Hepatocyte (in vitro differentiated cells): ENCODE data around the gene SNAPIN. TPM values are rescaled to one million over a fixed set of nuclear protein-coding genes. Genes with fewer than 3 reads are reported as not detected.

Experiments used
- DNase-seq: peaks from one replicate; pipeline ENCODE4 v3.0.0-alpha.2; 2016; ENCODE audit warnings: low spot score
- H2AFZ ChIP-seq: fragments of 200-600 bp; sonication (generic); 2 replicates; pipeline ENCODE4 v1.6.0; 2016; ENCODE audit warnings: antibody characterized with exemption, mild to moderate bottlenecking
- H3K27ac ChIP-seq: fragments of 200-600 bp; sonication (generic); 2 replicates; pipeline ENCODE4 v1.5.1; 2016; ENCODE audit warnings: mild to moderate bottlenecking
- H3K27me3 ChIP-seq: fragments of 200-600 bp; sonication (generic); 2 replicates; pipeline ENCODE4 v1.6.1; 2016
- H3K36me3 ChIP-seq: fragments of 200-600 bp; sonication (generic); replicated peaks from 2 replicates; pipeline ENCODE4 v1.5.1; 2016; ENCODE audit warnings: low read depth; ENCODE audit not compliant: insufficient read depth
- H3K4me1 ChIP-seq: fragments of 200-600 bp; sonication (generic); 2 replicates; pipeline ENCODE4 v1.5.1; 2016; ENCODE audit warnings: mild to moderate bottlenecking, moderate library complexity; ENCODE audit not compliant: insufficient read depth
- H3K4me2 ChIP-seq: fragments of 200-600 bp; sonication (generic); 2 replicates; pipeline ENCODE4 v1.6.0; 2016
- H3K4me3 ChIP-seq: fragments of 200-600 bp; sonication (generic); 2 replicates; pipeline ENCODE4 v1.5.1; 2016; ENCODE audit warnings: mild to moderate bottlenecking
- H3K79me2 ChIP-seq: fragments of 200-600 bp; sonication (generic); 2 replicates; pipeline ENCODE4 v1.6.0; 2017; ENCODE audit warnings: mild to moderate bottlenecking
- H3K9me2 ChIP-seq: fragments of 200-600 bp; sonication (generic); replicated peaks from 2 replicates; pipeline ENCODE4 v1.6.0; 2017; ENCODE audit warnings: mild to moderate bottlenecking; ENCODE audit not compliant: insufficient read depth
- H3K9me3 ChIP-seq: fragments of 200-600 bp; sonication (generic); 2 replicates; pipeline ENCODE4 v1.5.1; 2016; ENCODE audit warnings: low read depth, mild to moderate bottlenecking
- H4K20me1 ChIP-seq: fragments of 200-600 bp; sonication (generic); 2 replicates; pipeline ENCODE4 v1.6.0; 2016; ENCODE audit warnings: mild to moderate bottlenecking; ENCODE audit not compliant: insufficient read depth, poor library complexity, severe bottlenecking
- CTCF ChIP-seq: fragments of 200-600 bp; sonication (generic); IDR thresholded peaks from 2 replicates; pipeline ENCODE4 v1.5.1; 2016; ENCODE audit warnings: antibody characterized with exemption, mild to moderate bottlenecking; ENCODE audit not compliant: poor library complexity
- EZH2 ChIP-seq: fragments of 200-600 bp; sonication (generic); IDR thresholded peaks from 2 replicates; pipeline ENCODE4 v1.6.1; 2016; ENCODE audit warnings: antibody characterized with exemption, mild to moderate bottlenecking, borderline replicate concordance
- EZH2phosphoT487 ChIP-seq: fragments of 200-600 bp; sonication (generic); IDR thresholded peaks from one replicate; pipeline ENCODE4 v1.6.1; 2018; ENCODE audit warnings: antibody characterized with exemption, mild to moderate bottlenecking, low read depth, moderate library complexity; ENCODE audit not compliant: unreplicated experiment, severe bottlenecking
- WGBS: methylation state at CpG from one replicate; pipeline ENCODE4 v1.1.6; 2016; ENCODE audit warnings: low lambda C conversion rate; ENCODE audit errors: missing lambda C conversion rate; 5-methylcytosine and 5-hydroxymethylcytosine counted together
- polyA plus RNA-seq: library from polyadenylated mRNA; unstranded; fragments of >200 nt; fragmentation: Nextera tagmentation; extraction: Ambion mirVana; gene quantifications from 2 replicates; pipeline ENCODE4 v1.2.1, GENCODE V29; 2016
- total RNA-seq: library from RNA; depleted of rRNA; stranded (reverse); fragments of >200 nt; gene quantifications from 2 replicates; pipeline ENCODE4 v1.2.3, GENCODE V29; 2014

SNAPIN gene
- total and polyA plus RNA-seq, 2 experiments from 2014 or later, result 41.4 to 63.2 TPM

GRCh38 chr1:153630384-153630783, 28.1 kb upstream of the SNAPIN start:
- no peaks in the 10 kb centered on the region for H3K9me3 ChIP-seq
- H3K27me3 ChIP-seq, result no peaks in the 10 kb centered on the region
- H2AFZ ChIP-seq, result no peak overlapping the region
- no peak for DNase-seq
- no peak overlapping the region for H3K4me3 ChIP-seq
- H3K36me3 ChIP-seq, result no peaks in the 10 kb centered on the region
- WGBS, result 86% methylated on average over 7 of the region's 7 CpGs
- no peaks in the 10 kb centered on the region for H3K9me2 ChIP-seq
- peaks cover 22% of the 10 kb centered on the region for H3K79me2 ChIP-seq
- TF ChIP-seq CTCF (no peak), EZH2 (no peak), EZH2phosphoT487 (no peak)
- H4K20me1 ChIP-seq, result peaks cover 10% of the 10 kb centered on the region
- H3K4me1 ChIP-seq, result peaks cover 41% of the 10 kb centered on the region
- H3K27ac ChIP-seq, result peak overlapping the region; percentile 40
- H3K4me2 ChIP-seq, result no peak overlapping the region

- H3K27ac ChIP-seq, result peak overlapping the region; percentile 40
- H4K20me1 ChIP-seq, result peaks cover 20% of the 10 kb centered on the region
- no peak for DNase-seq
Observed at GRCh38 chr1:153631047-153632022, 27.2 kb upstream of the SNAPIN start.

GRCh38 chr1:153633161-153633753, 25.2 kb upstream of the SNAPIN start:
- no peaks in the 10 kb centered on the region for H3K27me3 ChIP-seq
- no peak overlapping the region for H2AFZ ChIP-seq
- peak overlapping the region; percentile 50 for H3K27ac ChIP-seq
- H3K36me3 ChIP-seq, result no peaks in the 10 kb centered on the region
- H4K20me1 ChIP-seq, result peaks cover 31% of the 10 kb centered on the region
- H3K9me3 ChIP-seq, result no peaks in the 10 kb centered on the region
- DNase-seq, result no peak
- TF ChIP-seq EZH2phosphoT487, result no peak
- TF ChIP-seq CTCF, result no peak
- TF ChIP-seq EZH2, result no peak
- WGBS, result 67% methylated on average over 18 of the region's 18 CpGs
- peak overlapping the region; percentile 49 for H3K4me2 ChIP-seq
- no peak overlapping the region for H3K4me3 ChIP-seq
- peaks cover 39% of the 10 kb centered on the region for H3K79me2 ChIP-seq
- peaks cover 21% of the 10 kb centered on the region for H3K4me1 ChIP-seq
- H3K9me2 ChIP-seq, result no peaks in the 10 kb centered on the region

More at GRCh38 chr1:153631047-153632022, 27.2 kb upstream of the SNAPIN start:
- peaks cover 37% of the 10 kb centered on the region for H3K4me1 ChIP-seq
- 71% methylated on average over 10 of the region's 10 CpGs for WGBS
- H3K9me2 ChIP-seq, result no peaks in the 10 kb centered on the region
- no peak overlapping the region for H2AFZ ChIP-seq
- no peak for TF ChIP-seq EZH2
- TF ChIP-seq CTCF, result no peak
- no peak for TF ChIP-seq EZH2phosphoT487
- H3K4me3 ChIP-seq, result no peak overlapping the region
- H3K79me2 ChIP-seq, result peaks cover 23% of the 10 kb centered on the region
- H3K9me3 ChIP-seq, result no peaks in the 10 kb centered on the region
- H3K36me3 ChIP-seq, result no peaks in the 10 kb centered on the region
- H3K4me2 ChIP-seq, result no peak overlapping the region
- no peaks in the 10 kb centered on the region for H3K27me3 ChIP-seq
